Activated T-cell treated with anti-CD3 and anti-CD28 coated beads for 48 hours (primary cell): ENCODE measurements around the gene NALF2.

Source experiments
- DNase-seq: peaks from one replicate; pipeline ENCODE4 v3.0.0-alpha.2; 2020; ENCODE audit warnings: low read depth

The NALF2 gene

GRCh38 chrX:69503782-69504625 lies at the start of gene NALF2:
Gene NALF2 (plus strand): TSS chrX:69504326. CDS start chrX:69505283, 957 bp downstream.
- peak; percentile 25 for DNase-seq

GRCh38 chrX:69457756-69458155 lies 46.4 kb upstream of the NALF2 start:
- no peak for DNase-seq

- no peak for DNase-seq
Observed at GRCh38 chrX:69466546-69466945, 37.6 kb upstream of the NALF2 start.

- DNase-seq: no peak
Observed at GRCh38 chrX:69469975-69470374, 34.2 kb upstream of the NALF2 start.

- no peak for DNase-seq
Observed at GRCh38 chrX:69489625-69490024, 14.5 kb upstream of the NALF2 start.

- DNase-seq: peak; percentile 6
Observed at GRCh38 chrX:69493193-69493592, 10.9 kb upstream of the NALF2 start.

GRCh38 chrX:69493766-69494165 lies 10.4 kb upstream of the NALF2 start:
- no peak for DNase-seq

GRCh38 chrX:69496183-69496582 lies 7.9 kb upstream of the NALF2 start:
- DNase-seq: no peak

- no peak for DNase-seq
Observed at GRCh38 chrX:69501429-69501828, 2.7 kb upstream of the NALF2 start.

GRCh38 chrX:69503228-69503781 lies 821 bp upstream of the NALF2 start:
- DNase-seq: no peak

GRCh38 chrX:69504626-69505612 lies 793 bp downstream of the NALF2 start:
- no peak for DNase-seq

GRCh38 chrX:69505772-69506616 lies 1.9 kb downstream of the NALF2 start:
- no peak for DNase-seq

- no peak for DNase-seq
Observed at GRCh38 chrX:69506617-69507499, 2.7 kb downstream of the NALF2 start.

- DNase-seq: no peak
Observed at GRCh38 chrX:69507500-69507789, 3.3 kb downstream of the NALF2 start.

GRCh38 chrX:69508610-69509009 lies 4.5 kb downstream of the NALF2 start:
- DNase-seq: no peak

GRCh38 chrX:69510137-69510715 lies 6.1 kb downstream of the NALF2 start:
- no peak for DNase-seq

GRCh38 chrX:69510914-69511513 lies 6.9 kb downstream of the NALF2 start:
- DNase-seq: no peak

GRCh38 chrX:69522052-69522451 lies 17.9 kb downstream of the NALF2 start:
- DNase-seq: no peak

- no peak for DNase-seq
Observed at GRCh38 chrX:69523314-69523713, 19.2 kb downstream of the NALF2 start.

- DNase-seq: no peak
Observed at GRCh38 chrX:69524781-69525363, 20.7 kb downstream of the NALF2 start.
